Type B pancreatic cell (in vitro differentiated cells): ENCODE results near the gene GNB5. TPM values are rescaled to one million over a fixed set of nuclear protein-coding genes. Genes with fewer than 3 reads are reported as not detected.

Experiments used
- DNase-seq: peaks from one replicate; pipeline ENCODE4 v3.0.0; 2021; ENCODE audit warnings: mixed read lengths; ENCODE audit not compliant: unreplicated experiment; ENCODE audit errors: extremely low spot score
- H3K27ac Mint-ChIP-seq: 2 replicates; pipeline ENCODE4 v1.8.0; 2021; ENCODE audit warnings: mild to moderate bottlenecking, mixed read lengths
- H3K27me3 Mint-ChIP-seq: 2 replicates; pipeline ENCODE4 v1.8.0; 2021; ENCODE audit warnings: mixed read lengths
- H3K36me3 Mint-ChIP-seq: 2 replicates; pipeline ENCODE4 v1.8.0; 2021; ENCODE audit warnings: mixed read lengths
- H3K4me1 Mint-ChIP-seq: one replicate; pipeline ENCODE4 v1.8.0; 2021; ENCODE audit warnings: mixed read lengths; ENCODE audit not compliant: unreplicated experiment
- H3K4me3 Mint-ChIP-seq: 2 replicates; pipeline ENCODE4 v1.8.0; 2021; ENCODE audit warnings: mild to moderate bottlenecking, mixed read lengths
- H3K9me3 Mint-ChIP-seq: 2 replicates; pipeline ENCODE4 v1.8.0; 2021; ENCODE audit warnings: mixed read lengths
- total RNA-seq: library from RNA; stranded (reverse); gene quantifications from 2 replicates; pipeline ENCODE4 v1.2.1, GENCODE V29; 2021; ENCODE audit warnings: low replicate concordance
- TF ChIP-seq, protein P1 (sequence below): fragments of 200-600 bp; sonication (generic); conservative IDR thresholded peaks from 2 replicates; pipeline ENCODE4 v1.5.0; 2021; ENCODE audit warnings: antibody characterized with exemption, mild to moderate bottlenecking

Gene GNB5
- total RNA-seq, 1 donor from 2014 or later = 19.9 TPM

DNA sequence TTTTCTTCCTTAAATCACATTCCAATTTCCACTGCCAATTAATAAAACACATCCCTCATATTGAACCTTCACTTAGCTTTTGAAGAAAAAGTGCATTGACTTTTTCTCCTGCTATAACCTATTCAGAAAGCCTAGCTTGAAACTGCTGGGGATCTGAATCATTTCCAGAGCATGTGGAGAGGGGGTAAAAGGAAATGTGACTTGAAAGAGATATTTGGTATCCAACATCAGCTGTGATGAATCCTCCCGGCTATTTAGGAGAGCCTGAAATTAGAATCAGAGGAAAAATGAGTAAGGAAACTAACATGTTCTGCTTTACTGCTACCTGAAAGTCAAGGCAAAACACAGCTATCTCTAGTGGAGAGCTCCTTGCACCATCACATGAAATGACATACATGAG is 2.6 kb upstream of the GNB5 start:
- no peak overlapping the region for H3K27ac Mint-ChIP-seq
- no peaks in the 10 kb centered on the region for H3K9me3 Mint-ChIP-seq
- no peaks in the 10 kb centered on the region for H3K36me3 Mint-ChIP-seq
- no peak overlapping the region for H3K4me3 Mint-ChIP-seq
- DNase-seq = no peak
- H3K27me3 Mint-ChIP-seq = no peaks in the 10 kb centered on the region
- no peaks in the 10 kb centered on the region for H3K4me1 Mint-ChIP-seq
- TF ChIP-seq, protein P1, sequence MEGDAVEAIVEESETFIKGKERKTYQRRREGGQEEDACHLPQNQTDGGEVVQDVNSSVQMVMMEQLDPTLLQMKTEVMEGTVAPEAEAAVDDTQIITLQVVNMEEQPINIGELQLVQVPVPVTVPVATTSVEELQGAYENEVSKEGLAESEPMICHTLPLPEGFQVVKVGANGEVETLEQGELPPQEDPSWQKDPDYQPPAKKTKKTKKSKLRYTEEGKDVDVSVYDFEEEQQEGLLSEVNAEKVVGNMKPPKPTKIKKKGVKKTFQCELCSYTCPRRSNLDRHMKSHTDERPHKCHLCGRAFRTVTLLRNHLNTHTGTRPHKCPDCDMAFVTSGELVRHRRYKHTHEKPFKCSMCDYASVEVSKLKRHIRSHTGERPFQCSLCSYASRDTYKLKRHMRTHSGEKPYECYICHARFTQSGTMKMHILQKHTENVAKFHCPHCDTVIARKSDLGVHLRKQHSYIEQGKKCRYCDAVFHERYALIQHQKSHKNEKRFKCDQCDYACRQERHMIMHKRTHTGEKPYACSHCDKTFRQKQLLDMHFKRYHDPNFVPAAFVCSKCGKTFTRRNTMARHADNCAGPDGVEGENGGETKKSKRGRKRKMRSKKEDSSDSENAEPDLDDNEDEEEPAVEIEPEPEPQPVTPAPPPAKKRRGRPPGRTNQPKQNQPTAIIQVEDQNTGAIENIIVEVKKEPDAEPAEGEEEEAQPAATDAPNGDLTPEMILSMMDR = no peak

GRCh38 chr15:52193321-52193720 is 2.1 kb upstream of the GNB5 start:
- H3K27ac Mint-ChIP-seq = no peak overlapping the region
- TF ChIP-seq, protein P1 = no peak
- DNase-seq = no peak
- H3K4me1 Mint-ChIP-seq = no peaks in the 10 kb centered on the region
- no peaks in the 10 kb centered on the region for H3K36me3 Mint-ChIP-seq
- H3K27me3 Mint-ChIP-seq = no peaks in the 10 kb centered on the region
- no peaks in the 10 kb centered on the region for H3K9me3 Mint-ChIP-seq
- no peak overlapping the region for H3K4me3 Mint-ChIP-seq

- Mint-ChIP-seq H3K4me3 (no peak overlapping the region), H3K4me1 (peaks cover 15% of the 10 kb centered on the region), H3K36me3 (no peaks in the 10 kb centered on the region), H3K27ac (no peak overlapping the region), H3K27me3 (peaks cover 7% of the 10 kb centered on the region), H3K9me3 (no peaks in the 10 kb centered on the region)
- TF ChIP-seq, protein P1 = no peak
- no peak for DNase-seq
Measured at GRCh38 chr15:52186651-52187486, 4.3 kb downstream of the GNB5 start.

DNA sequence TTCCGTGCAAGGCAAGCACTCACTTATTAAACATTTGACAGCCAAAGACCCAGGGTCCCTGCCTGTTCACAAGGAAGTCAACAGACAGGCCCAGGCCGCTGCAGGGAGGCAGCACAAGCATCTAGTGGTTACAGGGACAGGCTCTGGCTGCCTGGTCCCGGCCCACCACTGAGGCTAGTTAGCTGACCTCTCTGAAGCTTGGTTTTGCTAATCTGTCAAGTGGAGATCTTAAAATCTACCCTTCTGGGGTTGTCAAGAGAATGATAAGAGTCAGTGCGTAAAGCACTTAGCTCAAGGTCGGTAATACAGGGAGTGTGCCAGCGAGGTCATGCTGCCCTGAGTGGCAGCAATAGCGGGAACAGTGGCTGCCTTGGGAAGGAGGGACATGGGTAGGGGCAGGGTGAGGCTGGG is 6.0 kb downstream of the GNB5 start:
- Mint-ChIP-seq H3K27ac (peak overlapping the region; percentile 73), H3K27me3 (peaks cover 19% of the 10 kb centered on the region), H3K4me3 (no peak overlapping the region), H3K4me1 (peaks cover 15% of the 10 kb centered on the region), H3K36me3 (no peaks in the 10 kb centered on the region), H3K9me3 (no peaks in the 10 kb centered on the region)
- TF ChIP-seq, protein P1 = no peak
- DNase-seq = no peak

DNA sequence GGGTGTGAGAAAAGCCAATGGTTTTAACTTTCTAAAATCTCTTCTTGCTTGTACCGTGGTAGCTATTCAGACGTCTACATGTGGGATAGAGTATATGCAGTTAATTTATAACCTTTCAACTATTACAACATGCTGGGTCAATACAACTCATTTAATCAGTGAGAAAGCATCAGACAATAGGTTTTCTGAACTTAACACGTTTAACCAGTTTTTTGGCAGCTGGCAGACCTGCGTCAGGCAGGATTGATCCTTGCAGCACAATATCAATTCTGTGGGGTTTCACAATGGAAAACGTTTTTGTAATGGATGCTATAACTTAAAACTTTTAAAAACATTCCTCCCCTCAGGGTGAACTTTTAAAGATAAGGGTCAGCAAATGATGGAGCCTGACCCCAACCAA is 6.5 kb downstream of the GNB5 start:
- Mint-ChIP-seq H3K27ac (peak overlapping the region; percentile 73), H3K4me1 (peaks cover 15% of the 10 kb centered on the region), H3K36me3 (no peaks in the 10 kb centered on the region), H3K27me3 (peaks cover 20% of the 10 kb centered on the region), H3K9me3 (no peaks in the 10 kb centered on the region), H3K4me3 (no peak overlapping the region)
- TF ChIP-seq, protein P1 = no peak
- DNase-seq = no peak
